Loucy (cell line): ENCODE data around the gene ZNF519.

ENCODE experiments used
- CTCF ChIP-seq: fragments of 200-600 bp; sonication (generic); conservative IDR thresholded peaks from 2 replicates; pipeline ENCODE4 v1.5.1; 2014; ENCODE audit warnings: mild to moderate bottlenecking, antibody characterized with exemption, low read length
- EZH2phosphoT487 ChIP-seq: fragments of 200-600 bp; IDR thresholded peaks from 2 replicates; pipeline ENCODE4 v1.6.1; 2018; ENCODE audit warnings: antibody characterized with exemption, mild to moderate bottlenecking, moderate library complexity, borderline replicate concordance

- TF ChIP-seq CTCF: no peak
- no peak for TF ChIP-seq EZH2phosphoT487
Measured at GRCh38 chr18:14179306-14179705, 47.1 kb upstream of the ZNF519 start.
